ENCODE data around the gene ABHD16B.

The ABHD16B gene

DNA sequence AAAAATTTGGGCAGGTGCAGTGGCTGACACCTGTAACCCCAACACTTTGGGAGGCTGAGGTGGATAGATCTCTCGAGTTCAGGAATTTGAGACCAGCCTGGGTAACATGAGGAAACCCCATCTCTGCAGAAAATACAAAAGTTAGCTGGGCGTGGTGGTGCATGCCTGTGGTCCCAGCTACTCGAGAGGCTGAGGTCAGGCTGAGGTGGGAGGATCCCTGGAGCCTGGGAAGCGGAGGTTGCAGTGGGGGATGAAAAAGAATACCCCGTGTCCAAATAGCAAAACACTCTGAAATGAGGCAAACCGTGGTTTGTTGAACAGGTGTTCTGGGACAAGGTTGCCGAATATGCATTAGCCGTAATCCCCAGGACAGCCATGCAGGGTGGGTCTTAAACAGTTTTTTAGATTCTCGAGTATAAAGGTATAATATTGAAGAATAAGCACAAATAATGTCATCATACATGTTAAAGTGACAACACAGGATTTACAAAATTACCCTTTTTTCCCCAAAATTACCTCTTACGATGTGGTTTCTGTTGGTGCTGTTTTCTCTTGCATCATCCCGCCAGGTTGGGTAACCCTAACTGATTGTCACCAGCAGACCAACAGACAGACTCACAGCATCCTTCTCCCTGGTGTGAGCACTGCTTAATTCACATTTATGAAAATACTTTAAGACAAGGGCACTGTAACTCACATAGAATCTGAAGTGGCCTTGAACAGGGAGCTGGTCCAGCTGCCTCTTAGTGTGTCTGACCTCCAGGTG, 42.7 kb downstream of the ABHD16B start:
- TF ChIP-seq ZNF274 (IDR thresholded peaks at IDR 0.05; ENCODE audit: low read depth, low read length) (no peak), SUZ12 (IDR thresholded peaks at IDR 0.05; ENCODE audit: extremely low read depth, insufficient read depth, insufficient read length) (no peak), YY1 (IDR thresholded peaks at IDR 0.05; ENCODE audit: insufficient read depth, insufficient read length) (no peak)
- no peak overlapping the region for H3K9ac ChIP-seq (ENCODE audit: insufficient read length, low read depth)
- DNase-seq (ENCODE audit: low read depth, low spot score): no peak
- H3K4me3 ChIP-seq (ENCODE audit: insufficient read length, low read depth): no peak overlapping the region
- H3K36me3 ChIP-seq (ENCODE audit: insufficient read depth, insufficient read length, low read length): peaks cover 20% of the 10 kb centered on the region
- H3K9me3 ChIP-seq (ENCODE audit: insufficient read depth, low read length): no peaks in the 10 kb centered on the region
- H3K27me3 ChIP-seq (ENCODE audit: insufficient read depth, insufficient read length): no peaks in the 10 kb centered on the region
- H3K4me1 ChIP-seq (ENCODE audit: insufficient read depth, insufficient read length): peaks cover 4% of the 10 kb centered on the region

DNA sequence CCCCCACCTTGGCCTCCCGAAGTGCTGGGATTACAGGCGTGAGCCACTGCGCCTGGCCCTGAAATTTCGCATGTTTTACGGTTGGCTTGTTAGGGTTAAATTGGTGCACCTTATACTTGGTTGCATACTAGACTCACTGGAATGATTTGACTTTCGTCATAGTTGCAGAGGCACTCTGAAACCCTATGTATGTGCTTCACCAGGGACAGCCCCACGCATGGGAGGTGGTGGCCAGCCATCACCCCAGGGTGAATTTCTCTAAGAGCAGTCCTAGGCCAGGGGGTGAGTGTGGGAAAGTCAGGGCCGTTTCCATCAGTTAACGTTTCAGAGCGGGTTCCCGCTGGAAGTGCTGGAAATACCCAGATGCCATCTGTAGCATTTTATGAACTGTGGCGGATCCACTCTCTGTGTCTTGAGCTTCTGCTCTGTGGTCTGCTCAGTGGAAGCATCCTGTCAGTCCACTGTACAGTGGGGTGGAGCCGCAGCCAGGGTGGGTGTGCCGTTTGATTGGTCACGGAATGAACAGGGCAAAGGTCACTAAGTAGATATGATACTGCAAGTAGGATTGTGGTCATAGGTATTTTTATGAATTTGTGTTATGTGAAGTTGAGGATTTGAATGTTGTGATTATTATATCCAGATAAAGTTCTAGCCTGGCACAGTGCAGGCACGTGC, 46.8 kb downstream of the ABHD16B start:
- no peaks in the 10 kb centered on the region for H3K9me3 ChIP-seq (ENCODE audit: insufficient read depth, low read length)
- H3K4me1 ChIP-seq (ENCODE audit: insufficient read depth, insufficient read length): peaks cover 5% of the 10 kb centered on the region
- no peak overlapping the region for H3K9ac ChIP-seq (ENCODE audit: insufficient read length, low read depth)
- no peak for DNase-seq (ENCODE audit: low read depth, low spot score)
- no peak overlapping the region for H3K4me3 ChIP-seq (ENCODE audit: insufficient read length, low read depth)
- TF ChIP-seq YY1 (IDR thresholded peaks at IDR 0.05; ENCODE audit: insufficient read depth, insufficient read length): no peak
- no peak for TF ChIP-seq ZNF274 (IDR thresholded peaks at IDR 0.05; ENCODE audit: low read depth, low read length)
- TF ChIP-seq SUZ12 (IDR thresholded peaks at IDR 0.05; ENCODE audit: extremely low read depth, insufficient read depth, insufficient read length): no peak
- no peaks in the 10 kb centered on the region for H3K27me3 ChIP-seq (ENCODE audit: insufficient read depth, insufficient read length)
- H3K36me3 ChIP-seq (ENCODE audit: insufficient read depth, insufficient read length, low read length): peaks cover 11% of the 10 kb centered on the region

DNA sequence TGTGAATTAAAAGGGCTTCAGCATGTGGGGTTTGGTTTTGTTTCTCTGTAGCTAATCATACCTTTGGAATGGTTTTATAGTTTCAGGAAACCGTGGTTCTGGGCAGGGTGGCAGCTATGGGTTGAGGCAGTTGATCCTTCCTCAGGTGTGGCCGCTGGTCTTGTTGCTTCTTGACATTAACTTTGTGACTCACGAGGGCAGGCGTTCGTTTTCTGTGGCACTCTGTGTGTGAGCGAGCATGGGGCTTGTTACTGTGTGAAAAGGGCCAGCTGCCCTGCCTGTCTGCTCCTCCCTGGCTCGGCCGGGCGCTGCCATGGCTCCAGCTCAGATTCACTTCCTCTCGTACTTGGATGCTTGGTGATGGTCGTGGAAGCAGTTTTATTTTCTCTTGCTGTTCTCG, 49.9 kb downstream of the ABHD16B start:
- Histone ChIP-seq H3K4me1 (ENCODE audit: insufficient read depth, insufficient read length) (peaks cover 8% of the 10 kb centered on the region), H3K36me3 (ENCODE audit: insufficient read depth, insufficient read length, low read length) (peaks cover 16% of the 10 kb centered on the region), H3K4me3 (ENCODE audit: insufficient read length, low read depth) (no peak overlapping the region), H3K9ac (ENCODE audit: insufficient read length, low read depth) (no peak overlapping the region), H3K27me3 (ENCODE audit: insufficient read depth, insufficient read length) (no peaks in the 10 kb centered on the region), H3K9me3 (ENCODE audit: insufficient read depth, low read length) (peaks cover 13% of the 10 kb centered on the region)
- TF ChIP-seq ZNF274 (IDR thresholded peaks at IDR 0.05; ENCODE audit: low read depth, low read length) (no peak), YY1 (IDR thresholded peaks at IDR 0.05; ENCODE audit: insufficient read depth, insufficient read length) (no peak), SUZ12 (IDR thresholded peaks at IDR 0.05; ENCODE audit: extremely low read depth, insufficient read depth, insufficient read length) (no peak)
- no peak for DNase-seq (ENCODE audit: low read depth, low spot score)
